GM19025 (cell line): ENCODE results near the gene A2M.

Experiments
- ATAC-seq: cut with Tn5 transposase; IDR thresholded peaks from one replicate; pipeline ENCODE4 v1.9.1; 2021; ENCODE audit warnings: mild to moderate bottlenecking, low read depth, moderate library complexity; ENCODE audit not compliant: unreplicated experiment

A2M gene

DNA sequence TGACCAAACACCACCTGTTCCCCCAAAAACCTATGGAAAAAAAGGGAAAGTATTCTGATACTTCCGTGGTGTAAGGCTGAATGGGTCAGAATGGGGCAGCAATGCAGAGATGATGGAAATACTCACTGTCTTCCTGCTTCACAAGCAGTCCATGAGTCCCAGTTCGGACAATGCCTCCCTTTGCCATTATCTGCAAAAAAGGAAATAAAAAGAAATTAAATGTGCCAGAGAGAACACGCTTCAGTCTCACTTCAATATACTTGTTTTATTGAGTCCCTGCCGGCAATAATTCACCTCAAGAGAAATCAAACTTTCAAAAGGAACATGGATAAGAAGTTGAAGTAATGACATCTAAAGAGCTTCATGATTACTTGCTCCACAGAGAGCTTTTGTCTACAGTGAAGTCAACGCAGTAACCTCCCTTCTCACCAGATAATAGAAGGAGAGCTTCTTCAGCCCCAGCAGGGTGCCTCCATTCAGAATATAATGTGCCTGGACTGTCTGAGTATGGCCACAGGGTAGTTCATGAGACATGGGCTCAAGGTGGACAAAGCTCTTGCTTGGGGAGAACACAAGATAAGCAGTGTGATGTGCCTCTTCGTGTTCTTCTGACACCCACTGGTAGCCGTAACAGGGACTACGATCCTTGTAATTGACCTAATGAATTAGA is 14.6 kb downstream of the A2M start:
- no peak for ATAC-seq

DNA sequence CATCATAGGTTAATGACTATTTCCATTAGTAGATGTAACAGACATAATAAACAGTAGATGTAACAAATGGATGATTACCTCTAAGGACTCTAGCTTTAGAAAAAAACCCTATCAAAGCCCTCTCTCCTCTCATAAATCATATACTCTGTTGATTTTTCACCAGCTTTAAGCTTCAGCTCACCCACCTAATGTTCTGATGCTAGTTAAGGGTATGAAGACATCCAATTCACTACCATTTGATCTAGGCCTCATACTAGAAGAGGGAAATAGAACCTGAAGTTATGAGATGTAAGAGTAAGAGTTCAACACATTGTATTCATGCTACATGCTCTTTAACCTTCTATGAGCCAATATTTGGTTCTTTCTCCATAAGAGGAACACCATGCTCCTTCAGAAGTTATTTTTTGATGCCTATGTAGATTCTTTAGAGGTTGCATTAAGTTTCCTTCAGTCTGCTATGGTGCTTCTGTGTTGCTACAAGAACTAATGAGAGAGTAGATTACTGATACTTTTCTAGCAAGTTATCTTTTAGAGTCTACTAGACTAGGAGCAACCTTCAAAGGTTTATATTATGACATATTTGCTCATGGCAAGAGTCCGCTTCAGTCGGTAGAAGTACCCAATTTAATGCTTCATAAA is 16.0 kb downstream of the A2M start:
- ATAC-seq: no peak

GRCh38 chr12:9098463-9099026 is 17.2 kb downstream of the A2M start:
- no peak for ATAC-seq

DNA sequence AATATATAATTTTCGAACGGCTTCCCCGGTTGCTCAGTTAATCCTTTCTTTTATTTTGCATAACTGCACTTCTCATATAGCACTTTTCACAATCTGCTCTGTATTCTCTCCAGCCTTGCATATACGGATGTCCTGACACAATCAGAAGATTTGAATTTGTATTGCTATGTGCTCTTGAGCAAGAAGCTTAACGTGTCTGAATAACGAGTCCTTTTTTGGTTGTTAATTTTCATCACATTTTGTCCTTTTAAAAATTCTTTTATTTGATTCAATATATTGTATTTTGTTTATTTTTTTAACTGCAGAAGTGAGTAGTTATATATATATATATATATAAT is 17.6 kb downstream of the A2M start:
- ATAC-seq: no peak

DNA sequence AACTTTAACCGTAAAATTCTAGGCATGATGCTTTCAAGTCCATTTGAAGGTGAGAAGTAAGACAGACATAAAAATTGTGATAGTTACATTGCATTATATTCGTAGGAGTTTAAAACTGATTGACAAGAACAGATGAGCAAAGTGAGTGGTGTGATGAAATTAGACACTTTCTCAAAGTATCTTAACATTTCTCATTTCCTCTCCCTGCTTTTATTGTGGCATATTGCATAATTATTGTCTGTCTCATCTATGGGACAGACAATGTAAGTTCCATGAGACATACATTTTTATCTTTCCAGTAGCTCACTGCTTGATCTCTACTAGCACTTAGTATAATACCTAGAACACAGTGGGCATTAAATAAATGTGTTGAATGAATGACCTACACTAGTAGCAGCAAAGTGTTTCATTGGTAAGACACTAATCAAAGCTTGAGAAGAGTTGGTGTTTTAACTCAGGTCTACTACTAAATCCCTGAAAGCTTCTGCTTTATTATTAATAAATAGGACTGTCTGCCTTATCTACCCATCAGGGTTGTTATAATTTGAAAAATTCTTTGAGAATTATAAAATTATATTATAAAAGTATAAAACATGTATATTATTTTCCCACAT is 19.0 kb downstream of the A2M start:
- ATAC-seq: no peak

DNA sequence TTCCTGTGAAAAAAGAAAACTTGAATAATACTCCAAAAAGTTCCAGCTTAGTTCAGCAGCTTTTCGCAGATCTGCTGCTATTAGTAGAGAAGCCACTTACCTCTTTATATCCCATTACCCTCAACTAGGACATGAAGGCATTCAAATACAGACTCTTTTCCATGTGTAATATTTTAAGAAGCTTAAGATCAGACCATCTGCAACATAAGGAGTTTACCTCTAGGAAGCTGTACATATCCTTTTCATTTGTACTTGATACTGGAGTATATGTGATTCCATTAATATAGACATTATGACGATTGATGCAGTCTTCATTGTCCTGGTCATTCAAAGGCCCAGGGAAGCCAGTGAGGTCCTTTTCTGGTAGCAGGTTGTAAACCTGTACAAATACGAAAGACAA is 20.4 kb downstream of the A2M start:
- ATAC-seq: no peak

DNA sequence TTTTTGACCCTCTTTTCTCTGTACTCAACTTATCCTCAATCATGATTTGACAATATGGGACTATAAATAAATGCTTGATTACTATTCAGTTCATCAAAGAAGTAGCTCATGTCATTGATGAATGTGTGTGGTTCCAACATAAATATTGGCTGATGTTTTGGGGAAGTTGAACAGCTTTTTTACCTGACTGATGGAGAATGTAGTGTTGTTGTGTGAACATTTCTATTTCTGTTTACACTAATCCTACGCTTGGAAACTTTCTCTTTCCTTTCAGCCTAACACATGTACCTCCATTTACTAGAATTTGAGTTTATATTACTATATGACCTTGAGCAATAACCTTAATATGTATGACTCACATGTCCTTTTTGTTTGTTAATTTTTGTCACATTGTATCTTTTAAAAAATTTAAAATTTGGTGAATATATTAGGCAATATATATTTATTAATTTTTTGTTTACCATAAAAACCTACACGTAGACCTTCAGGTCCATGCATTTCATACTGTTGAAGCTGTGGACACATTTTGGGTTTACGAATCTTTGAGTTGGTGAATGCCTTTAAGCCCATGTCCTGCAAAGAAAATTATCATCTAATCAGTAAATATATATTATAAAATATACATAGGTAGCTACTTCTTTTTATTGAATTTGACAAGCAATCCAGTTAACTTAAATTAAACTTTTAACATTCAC is 21.1 kb downstream of the A2M start:
- no peak for ATAC-seq

- no peak for ATAC-seq
Observed at GRCh38 chr12:9091891-9092598, 23.7 kb downstream of the A2M start.

- no peak for ATAC-seq
Observed at GRCh38 chr12:9090220-9090619, 25.5 kb downstream of the A2M start.

GRCh38 chr12:9087087-9087835 is 28.5 kb downstream of the A2M start:
- ATAC-seq: no peak

DNA sequence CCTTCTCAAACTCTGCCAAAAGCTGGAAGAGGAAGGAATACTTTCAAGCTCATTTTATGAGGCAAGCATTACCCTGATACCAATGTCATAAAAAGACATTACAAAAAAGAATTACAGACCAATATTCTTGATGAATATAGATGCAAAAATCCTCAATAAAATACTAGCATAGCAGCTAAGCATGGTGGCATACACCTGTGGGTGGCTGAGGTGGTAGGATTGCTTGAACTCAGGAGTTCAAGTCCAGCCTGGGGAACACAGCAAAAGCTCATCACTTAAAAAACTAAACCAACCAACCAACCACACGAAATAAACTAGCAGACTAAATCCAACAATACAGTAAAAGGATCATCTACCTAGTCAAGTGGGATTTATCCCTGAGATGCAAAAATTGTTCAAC is 29.6 kb downstream of the A2M start:
- no peak for ATAC-seq

DNA sequence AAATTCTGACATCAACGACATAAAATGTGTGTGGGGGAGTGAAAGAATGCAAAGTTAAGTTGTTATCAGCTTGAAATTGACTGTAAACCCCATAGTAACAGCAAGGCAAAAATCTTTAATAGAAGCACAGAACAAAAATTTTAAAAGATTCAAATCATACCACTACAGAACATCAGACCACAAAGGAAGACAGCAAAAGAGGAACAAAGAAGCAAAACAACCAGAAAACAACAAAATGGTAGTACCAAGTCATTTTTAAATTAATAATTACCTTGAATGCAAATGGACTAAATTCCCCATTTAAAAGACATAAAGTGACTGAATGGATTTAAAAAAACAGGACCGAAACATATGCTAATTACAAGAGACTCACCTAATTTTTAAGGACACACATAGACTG is 31.3 kb downstream of the A2M start:
- ATAC-seq: no peak

GRCh38 chr12:9083793-9084192 is 31.9 kb downstream of the A2M start:
- ATAC-seq: no peak

GRCh38 chr12:9081667-9082427 is 33.9 kb downstream of the A2M start:
- no peak for ATAC-seq

- ATAC-seq: no peak
Observed at GRCh38 chr12:9079883-9080675, 35.6 kb downstream of the A2M start.

- no peak for ATAC-seq
Observed at GRCh38 chr12:9079082-9079481, 36.6 kb downstream of the A2M start.

- ATAC-seq: no peak
Observed at GRCh38 chr12:9077152-9078031, 38.3 kb downstream of the A2M start.

GRCh38 chr12:9076733-9077132 is 39.0 kb downstream of the A2M start:
- no peak for ATAC-seq
